NCI-H510A treated with DMSO at 0.1 percent for 48 hours (cell line): ENCODE measurements around the gene SLC17A5.
"Not testable (repeated sequence)": the region's sequence is repeated elsewhere in the genome, so short reads cannot be mapped to it uniquely, and the experiment has no call there.

Experiments
- DNase-seq: peaks from one replicate; lab custom pipeline; 2025; lab: John Stamatoyannopoulos, UW

Gene SLC17A5

DNA sequence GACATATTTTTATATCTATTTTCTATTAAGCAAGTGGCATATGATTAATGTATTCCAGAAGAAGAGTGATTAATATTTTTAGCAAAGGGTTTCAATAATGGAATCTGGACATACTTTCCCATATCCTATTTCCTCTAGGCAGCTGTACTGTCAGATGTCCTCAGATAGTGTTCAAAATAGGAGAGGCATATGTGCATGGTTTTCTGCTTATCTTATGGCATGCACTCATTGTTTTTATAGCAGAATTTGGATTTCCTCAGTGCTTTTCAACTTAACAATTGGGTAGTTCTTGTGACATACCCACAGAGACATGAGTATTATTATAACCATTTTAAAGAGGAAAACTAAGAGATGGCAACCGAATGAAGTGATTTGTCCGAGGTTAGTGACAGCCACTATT, 12.6 kb upstream of the SLC17A5 start:
- DNase-seq = no peak

DNA sequence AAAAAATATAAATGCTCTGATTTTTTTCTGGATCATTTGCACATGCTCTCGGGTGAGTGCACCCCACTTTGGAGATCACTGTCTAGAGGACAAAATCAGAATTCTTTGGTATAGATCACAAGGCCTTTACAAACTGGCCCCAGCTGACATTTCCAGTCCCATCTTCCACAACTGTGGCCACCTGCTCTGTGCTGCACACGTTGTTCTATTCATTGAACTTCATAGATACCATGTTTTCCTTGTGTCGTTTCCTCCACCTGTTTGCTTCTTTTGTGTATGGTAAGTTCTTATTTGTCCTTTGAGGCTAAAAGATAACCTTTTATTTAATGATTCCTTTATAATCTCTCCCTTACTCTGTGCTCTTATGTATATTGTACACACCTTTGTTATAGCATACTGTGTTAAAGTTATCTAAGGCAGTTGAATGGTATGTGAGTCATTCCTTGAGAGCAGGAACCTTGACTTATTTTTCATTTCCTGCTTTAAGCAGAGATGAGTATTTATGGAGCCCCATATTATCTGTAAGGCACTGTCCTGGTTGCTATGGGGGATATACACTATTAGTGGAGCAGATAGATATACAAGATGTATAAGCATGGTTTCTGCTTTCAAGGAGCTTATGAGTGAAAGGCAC, 12.0 kb upstream of the SLC17A5 start:
- DNase-seq = no peak

DNA sequence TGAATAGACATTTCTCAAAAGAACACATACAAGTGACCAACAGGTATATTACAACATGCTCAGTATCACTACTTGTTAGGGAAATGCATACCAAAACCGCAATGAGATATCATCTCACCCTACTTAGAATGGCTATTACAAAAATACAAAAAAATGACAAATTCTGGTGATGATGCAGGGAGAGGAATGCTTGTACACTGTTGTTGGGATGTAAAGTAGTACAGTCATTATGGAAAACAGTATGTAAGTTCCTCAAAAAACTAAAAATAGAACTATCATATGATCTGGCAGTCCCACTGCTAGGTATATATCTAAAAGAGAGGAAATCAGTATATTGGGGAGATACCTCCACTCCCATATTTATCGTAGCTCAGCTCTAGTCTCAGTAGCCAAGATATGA, 10.9 kb upstream of the SLC17A5 start:
- no peak for DNase-seq

DNA sequence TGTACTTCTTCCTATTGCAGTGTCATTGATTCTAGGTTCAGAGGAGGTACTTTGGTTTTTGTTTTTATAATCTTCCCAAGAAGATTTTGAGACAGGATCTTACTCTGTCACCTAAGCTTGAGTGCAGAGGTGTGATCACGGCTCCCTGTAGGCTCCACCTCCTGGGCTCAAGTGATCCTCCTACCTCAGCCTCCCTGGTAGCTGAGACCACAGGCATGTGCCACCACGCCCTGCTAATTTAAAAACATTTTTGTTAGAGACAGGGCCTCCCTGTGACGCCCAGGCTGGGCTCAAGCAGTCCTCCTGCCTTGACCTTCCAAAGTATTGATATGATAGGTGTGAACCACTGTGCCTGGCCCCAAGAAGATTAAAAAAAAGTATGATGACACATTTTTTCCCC, 3.4 kb upstream of the SLC17A5 start:
- no peak for DNase-seq

DNA sequence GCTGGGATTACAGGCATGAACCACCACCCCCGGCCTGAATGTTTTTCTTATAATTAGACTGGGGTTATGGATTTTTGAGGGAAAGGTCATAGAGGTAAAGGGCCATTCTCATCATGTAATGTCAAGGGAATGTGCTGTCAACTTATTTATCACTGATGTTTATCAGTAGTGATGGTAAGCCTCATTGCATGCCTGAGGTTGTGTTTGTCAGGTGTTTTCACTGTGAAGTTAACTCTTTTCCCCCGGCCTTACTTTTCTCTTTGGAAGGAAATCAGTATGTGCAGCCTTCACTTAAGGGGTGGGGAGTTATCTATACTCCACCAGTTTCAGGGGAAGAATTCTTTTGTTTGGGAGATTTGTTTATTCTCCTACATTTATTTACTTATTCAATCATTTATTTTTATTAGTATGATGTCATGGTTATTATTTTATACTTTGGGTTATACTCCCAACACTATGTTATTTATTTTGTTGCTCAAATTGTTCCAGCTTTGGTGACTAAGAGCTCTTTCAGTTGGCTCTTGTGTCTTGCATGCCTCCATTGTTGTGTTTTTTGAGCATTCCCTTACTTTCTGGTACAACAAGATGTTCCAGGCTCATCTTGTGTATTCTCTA, 2.8 kb upstream of the SLC17A5 start:
- no peak for DNase-seq

DNA sequence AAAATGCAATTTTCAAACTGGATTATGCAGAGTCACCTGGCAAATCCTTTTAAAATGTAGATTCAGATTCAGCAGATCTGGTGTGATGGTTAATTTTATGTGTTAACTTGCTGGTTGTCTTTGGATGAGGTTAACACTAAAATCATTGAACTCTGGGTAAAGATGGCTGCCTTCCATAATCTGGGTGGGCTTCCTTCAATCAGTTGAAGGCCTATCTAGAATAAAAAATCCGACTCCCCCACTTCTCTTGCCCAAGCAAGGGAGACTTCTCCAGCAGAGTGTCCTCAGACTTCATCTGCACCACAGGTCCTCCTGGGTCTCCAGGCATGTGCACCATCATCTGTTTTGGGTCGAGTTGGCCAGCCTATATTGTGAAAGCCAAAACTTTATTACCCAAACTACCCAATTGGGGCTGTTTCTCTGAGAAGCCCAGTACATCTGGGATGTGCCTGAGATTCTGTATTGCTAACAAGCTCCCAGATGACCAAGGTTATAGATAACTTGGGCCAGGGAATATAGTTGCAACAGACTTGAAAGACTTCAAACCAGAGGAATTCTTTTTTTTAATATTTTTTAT, 1.6 kb upstream of the SLC17A5 start:
- no peak for DNase-seq

DNA sequence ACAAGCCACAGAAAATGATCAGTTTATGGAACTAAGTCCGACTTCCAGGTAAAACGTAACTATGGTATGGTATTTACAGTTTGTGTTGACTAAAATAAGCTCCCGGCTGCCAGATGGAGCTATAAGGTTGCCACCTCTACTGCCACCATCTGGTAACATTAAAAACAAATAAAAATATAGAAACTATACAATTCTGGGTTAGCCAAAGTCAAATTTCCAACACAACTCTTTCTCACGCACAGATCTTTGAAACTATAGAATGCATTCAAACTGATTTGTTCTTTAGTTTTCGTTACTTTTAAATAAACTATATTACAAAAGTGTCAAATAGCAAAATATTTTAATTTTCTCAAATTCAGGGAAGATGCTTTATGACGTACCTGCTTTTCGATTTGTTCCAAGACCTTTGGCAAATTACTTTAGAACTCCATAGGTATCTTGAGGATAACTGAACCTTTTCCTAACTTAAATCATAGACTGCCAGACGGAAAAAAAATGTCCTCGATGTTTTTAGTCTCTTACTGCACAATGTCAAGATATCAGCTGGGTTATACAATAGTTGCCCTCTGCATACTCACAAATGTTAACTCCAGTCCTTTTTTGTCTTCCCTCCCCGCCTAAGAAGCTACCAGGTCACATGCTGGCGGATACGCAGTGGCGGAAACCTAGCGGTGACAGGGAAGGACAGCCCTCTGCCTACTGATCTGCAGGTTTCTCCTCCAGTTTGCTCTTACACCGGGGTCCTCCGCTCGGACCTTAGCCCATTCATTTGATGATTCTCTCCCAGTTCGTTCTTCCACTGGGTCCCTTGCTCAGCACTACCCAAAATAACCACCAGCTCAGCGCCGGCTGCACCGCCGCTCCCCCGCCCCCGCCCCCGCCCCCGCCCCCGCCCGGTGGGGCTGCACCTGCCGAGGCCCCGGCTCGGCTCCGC, 888 bp downstream of the SLC17A5 start:
- peak; percentile 40 for DNase-seq

DNA sequence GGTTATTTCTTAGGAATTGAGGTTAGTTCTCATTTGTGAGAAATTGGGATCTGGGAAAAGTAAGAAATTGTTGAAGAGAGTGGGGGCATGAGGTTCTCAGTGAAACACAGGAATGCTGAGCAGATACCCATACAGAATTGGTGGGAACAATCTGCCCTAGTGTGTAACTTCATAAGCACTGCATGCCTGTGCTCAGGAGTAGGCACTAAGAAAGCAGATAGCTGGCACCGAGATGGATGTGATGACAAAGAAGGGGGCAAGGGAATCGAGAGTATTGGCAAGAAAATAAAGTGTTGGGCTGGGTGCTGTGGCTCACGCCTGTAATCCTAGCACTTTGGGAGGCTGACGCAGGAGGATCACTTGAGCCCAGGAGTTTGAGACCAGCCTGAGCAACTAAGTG, 4.0 kb downstream of the SLC17A5 start:
- DNase-seq = no peak

DNA sequence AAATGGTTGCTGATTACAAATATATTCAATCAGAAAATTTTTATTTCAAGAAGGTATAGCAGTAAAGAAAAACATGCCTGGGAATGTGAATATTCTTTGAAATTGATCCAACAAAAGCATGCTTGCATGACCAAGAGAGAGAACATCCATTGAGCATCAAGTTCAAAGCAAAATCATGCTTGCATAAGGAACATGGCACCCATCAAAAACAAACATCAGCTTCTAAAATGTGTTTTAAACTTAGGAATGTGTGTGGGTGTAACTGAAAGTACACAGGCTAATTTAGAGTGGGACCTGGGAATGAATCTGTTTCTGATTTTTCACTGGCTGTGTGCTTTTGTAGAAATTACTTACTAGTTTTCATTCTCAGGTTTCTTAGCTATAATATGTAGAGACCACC, 5.6 kb downstream of the SLC17A5 start:
- no peak for DNase-seq

DNA sequence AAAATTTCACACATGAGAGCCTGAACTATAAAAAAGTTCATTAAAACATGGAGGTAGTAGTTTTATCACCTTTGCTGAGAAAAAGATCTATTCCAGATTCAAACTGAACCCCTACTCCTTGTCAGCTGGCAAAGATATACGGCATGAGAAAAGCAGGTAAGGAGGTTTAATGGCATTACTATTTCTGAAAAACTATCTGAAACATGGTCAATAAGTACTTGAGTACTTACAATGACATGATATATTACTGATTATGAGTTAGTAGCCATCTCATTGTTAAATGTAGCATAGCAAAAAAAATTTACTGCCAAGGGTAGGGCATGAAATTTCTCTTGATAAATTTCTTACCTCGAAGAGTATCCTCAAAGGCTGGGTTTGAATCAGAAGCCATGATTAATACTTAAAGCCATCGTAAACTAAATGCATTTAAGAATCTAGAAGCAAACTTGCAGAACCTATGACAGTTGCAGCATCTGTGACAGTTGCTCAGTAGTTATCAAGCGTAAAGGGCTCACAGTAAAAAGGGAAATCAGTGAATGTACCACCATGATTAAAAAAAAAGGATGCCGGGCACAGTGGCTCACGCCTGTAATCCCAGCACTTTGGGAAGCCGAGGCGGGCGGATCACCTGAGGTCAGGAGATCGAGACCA, 8.7 kb downstream of the SLC17A5 start:
- DNase-seq = peak; percentile 3

DNA sequence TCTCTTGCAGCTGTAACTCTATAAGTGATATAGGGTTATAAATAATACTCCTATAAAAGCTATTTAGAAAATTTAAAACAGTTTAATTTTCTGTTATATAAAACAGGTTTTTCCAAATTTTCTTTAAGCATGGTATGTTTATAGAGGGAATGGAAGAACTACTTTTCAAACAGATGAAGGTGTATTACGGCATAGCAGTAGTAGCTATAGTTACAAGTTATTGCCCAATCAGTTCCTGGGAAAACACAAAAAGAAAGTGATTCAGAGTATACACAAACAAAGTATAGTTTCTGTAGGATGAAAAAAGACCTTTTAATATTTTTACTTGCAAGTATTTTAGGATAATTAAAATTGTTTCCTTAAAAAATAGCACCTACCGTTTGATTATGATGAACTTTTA, 9.8 kb downstream of the SLC17A5 start:
- DNase-seq = no peak

DNA sequence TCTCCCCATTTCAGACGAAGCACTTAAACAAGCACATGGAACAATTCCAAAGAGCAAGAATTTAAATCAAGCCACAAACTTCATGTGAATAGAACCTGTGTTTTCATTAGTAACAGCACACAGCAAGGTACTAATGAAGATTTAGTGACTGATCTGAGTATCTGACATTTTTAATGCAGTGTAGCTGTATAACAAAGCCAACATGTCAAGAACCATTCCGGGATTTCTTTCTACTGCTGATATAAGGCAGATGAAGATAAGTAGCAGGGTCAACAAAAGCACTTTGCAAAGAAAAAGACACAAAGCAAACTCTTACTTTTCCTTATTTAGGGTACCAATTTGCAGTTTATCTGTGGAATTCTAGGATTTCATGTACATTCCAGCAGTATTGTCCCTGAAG, 11.3 kb downstream of the SLC17A5 start:
- no peak for DNase-seq

DNA sequence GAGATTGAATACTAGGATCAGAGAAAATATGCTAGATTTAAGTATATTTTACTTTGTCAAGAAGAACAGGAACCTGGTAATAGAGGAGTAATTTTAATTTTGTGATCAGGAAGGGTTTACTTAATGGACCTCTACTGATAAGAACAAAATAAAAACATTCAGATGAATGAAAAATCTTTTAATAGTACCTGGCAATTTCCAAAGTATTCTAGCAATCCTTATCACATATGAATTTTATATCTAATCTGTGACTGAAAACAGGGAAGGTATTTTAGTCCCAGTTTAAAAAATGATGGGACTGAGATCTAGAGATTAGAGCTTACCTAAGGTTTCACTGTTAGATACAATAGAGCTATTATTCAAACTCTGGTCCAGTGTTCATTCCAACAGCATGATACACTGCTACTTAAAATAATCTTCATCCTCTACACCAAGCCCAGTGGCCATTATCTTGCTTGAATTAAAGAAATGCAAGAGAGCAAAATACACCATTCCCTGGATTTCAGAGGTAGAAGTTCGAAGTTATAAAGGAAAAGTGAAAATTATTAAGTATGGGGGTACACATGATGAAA, 13.5 kb downstream of the SLC17A5 start:
- no peak for DNase-seq

DNA sequence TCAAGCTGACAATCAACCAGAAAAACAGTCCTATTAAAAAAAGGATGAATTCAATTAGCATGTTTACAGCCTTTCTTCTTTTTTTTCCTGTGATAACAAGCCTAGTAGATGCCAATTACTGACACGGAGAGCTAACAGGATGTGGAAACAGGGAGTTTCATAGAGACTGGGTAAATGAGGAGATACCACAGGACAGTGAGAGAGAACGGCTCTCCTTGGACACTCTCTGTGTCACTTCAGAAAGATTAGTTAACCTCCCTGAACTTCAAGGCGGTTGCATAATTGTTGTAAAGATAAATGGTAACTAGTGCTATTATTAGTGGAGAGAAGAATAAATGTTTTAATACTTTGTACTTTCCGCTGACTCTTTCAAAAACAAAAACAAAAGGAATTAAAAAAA, 14.8 kb downstream of the SLC17A5 start:
- DNase-seq = no peak

DNA sequence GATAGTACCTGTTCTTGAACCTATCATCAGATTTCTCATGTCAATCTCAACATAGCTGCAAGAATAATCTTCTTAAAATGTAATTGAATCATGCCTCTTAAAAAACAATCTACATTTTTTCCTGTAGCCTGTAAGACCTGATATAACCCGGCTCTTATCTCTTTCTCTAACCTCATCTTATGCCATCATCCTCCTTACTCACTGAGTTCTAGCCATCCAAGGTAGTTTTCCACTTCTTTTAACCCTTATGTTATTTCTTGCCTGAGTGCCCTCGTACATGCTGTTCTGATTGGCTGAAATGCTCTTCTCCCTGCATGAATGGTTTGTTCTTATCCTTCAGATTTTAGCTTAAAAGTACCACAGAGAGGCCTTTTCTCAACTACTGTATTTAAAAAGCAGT, 16.4 kb downstream of the SLC17A5 start:
- no peak for DNase-seq

DNA sequence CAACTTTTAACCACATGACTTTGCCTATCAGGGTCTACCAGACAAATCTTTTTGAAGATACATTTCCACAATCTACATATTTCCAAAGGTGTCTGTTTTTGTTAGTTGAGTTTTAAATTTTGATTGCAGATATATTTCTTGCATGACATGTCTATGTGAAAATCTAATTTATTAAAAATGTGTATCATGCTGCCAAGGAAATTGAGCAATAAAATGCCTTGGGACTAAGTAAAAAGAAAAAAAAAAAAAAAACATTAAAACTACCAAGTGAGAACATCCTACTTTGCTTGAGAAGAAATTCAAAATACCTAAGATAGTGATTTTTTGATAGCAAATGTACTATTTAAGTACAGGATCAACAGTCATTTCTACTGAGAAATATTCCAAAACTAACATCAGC, 17.7 kb downstream of the SLC17A5 start:
- DNase-seq = no peak

DNA sequence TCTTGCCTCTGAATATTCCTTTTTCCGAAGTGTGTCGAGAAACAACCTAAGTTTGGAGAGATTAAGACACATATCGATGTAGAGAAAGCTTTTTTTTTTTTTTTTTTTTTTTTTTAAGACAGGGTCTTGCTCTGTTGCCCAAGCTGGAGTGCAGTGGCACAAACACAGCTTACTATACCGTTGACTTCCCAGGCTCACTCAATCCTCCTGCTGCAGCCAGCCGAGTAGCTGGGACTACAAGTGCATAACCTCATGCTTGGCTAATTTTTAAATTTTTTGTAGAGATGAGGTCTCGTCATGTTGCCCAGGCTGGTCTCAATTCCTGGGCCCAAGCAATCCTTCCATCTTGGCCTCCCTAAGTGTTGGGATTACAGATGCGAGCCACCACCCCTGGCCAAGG, 21.4 kb downstream of the SLC17A5 start:
- DNase-seq = no peak

DNA sequence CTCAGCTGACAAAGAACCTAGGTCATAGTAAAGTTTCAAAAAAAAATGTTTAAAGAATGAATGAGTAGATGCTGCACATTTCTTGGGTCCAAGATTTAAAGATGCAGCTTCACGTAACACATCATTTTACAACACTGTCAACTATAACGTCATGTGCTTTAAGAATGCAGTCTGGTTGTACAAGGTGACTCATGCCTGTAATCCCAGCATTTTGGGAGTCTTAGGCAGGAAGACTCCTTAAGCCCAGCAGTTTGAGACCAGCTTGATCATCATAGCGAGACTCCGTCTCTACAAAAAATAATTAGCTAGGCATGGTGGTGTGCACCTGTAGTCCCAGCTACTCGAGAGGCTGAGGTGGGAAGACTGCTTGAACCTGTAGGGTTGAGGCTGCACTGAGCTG, 21.9 kb downstream of the SLC17A5 start:
- DNase-seq = no peak

DNA sequence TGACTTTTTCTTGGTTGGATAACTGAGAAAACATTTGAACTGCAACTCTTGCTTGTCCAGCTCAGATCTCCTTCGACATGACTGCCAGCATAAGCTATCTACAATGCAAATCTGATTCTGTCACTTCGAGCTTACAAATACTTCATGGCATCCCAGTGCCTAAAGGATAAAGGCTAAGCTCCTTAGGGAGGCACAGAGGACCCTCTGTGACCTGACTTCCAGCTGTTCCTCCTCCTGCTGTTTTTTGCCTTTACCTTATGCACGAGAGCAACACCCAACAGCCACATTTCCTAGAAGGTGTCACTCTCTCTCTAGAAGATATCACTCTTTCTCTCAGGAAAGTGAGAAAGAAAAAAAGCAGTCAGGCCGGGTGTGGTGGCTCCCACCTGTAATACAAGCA, 23.4 kb downstream of the SLC17A5 start:
- DNase-seq = no peak

DNA sequence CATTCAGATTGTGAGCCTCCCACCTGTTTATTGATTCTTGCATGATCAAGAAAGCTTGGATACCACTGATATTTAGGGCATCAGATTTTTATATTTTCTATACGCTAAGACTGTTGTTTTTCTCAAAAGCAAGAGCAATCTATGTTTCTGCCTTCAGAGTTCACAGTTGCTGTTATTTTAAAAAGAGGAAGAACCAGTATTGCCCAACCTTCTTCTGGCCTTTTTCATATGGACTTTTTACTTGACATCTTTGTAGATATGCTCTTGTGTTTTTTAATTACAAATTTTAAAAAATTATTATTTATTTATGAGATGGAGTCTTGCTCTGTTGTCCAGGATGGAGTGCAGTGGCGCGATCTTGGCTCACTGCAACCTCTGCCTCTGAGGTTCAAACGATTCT, 28.9 kb downstream of the SLC17A5 start:
- DNase-seq = no peak

DNA sequence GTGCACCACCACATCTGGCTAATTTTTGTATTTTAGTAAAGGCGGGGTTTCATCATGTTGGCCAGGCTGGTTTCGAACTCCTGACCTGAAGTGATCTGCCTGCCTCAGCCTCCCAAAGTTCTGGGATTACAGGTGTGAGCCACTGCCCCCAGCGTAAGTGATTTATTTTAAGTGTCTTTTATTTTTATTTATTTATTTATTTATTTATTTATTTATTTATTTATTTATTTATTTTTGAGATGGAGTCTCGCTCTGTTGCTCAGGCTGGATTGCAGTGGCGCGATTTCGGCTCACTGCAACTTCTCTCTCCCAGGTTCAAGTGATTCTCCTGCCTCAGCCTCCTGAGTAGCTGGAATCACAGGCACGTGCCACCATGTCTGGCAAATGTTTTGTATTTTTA, 30.3 kb downstream of the SLC17A5 start:
- not testable (repeated sequence) for DNase-seq

DNA sequence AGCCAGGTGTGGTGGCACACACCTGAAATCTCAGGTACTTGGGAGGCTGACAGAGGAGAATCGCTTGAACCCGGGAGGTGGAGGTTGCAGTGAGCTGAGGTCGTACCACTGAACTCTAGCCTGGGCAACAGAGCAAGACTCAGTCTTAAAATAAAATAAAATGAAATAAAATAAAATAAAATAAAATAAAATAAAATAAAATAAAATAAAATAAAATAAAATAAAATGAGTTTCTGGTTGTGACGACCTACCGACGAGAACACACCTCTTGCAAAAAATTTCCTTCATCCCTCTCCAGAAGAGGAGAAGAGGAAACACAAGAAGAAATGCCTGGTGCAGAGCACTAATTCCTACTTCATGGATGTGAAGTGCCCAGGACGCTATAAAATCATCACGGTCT, 35.7 kb downstream of the SLC17A5 start:
- DNase-seq = not testable (repeated sequence)
